ENCODE data around the gene PARP14.
A peak's percentile ranks its signal among the peaks of the same experiment; 100 is the strongest.
"Not testable (repeated sequence)": the region's sequence is repeated elsewhere in the genome, so short reads cannot be mapped to it uniquely, and the experiment has no call there.

Gene PARP14

GRCh38 chr3:122679085-122679881, 1.4 kb upstream of the PARP14 start:
- peak; percentile 62 for DNase-seq

DNA sequence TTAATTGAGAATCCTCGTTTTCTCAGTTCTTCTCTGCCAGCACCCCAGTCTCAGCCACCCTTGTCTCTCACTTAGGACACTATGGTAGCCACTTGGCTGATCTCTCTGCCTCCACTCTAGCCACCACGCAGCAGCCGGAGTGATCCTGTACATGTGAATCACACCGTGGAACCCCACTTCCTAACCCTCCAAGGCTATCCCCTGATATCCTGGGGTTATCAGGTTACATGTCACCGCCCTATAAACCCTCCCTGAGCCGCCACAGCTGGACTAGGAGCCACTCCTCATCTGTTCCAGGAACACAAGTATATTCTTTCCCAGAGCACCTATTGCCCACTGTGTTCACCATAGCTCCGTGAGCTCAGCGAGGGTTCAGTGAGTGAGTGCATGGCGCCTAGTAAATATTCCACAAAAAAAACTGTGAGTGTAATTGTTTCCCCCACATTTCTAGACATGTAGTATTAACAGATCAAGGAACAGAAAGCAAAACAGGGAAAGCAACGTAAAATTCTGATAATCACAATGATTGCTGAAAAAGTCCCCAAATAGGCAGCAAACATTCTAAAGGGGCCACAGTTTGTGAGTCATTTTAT, 661 bp upstream of the PARP14 start:
- no peak for DNase-seq

- DNase-seq = no peak
Observed at GRCh38 chr3:122681284-122681973, 790 bp downstream of the PARP14 start.

- DNase-seq = no peak
Observed at GRCh38 chr3:122681974-122682409, 1.4 kb downstream of the PARP14 start.

GRCh38 chr3:122682778-122683411, 2.3 kb downstream of the PARP14 start:
- not testable (repeated sequence) for DNase-seq

- DNase-seq = no peak
Observed at GRCh38 chr3:122687298-122687697, 6.7 kb downstream of the PARP14 start.

- no peak for DNase-seq
Observed at GRCh38 chr3:122688996-122689395, 8.4 kb downstream of the PARP14 start.

- DNase-seq = no peak
Observed at GRCh38 chr3:122689587-122689986, 8.9 kb downstream of the PARP14 start.

DNA sequence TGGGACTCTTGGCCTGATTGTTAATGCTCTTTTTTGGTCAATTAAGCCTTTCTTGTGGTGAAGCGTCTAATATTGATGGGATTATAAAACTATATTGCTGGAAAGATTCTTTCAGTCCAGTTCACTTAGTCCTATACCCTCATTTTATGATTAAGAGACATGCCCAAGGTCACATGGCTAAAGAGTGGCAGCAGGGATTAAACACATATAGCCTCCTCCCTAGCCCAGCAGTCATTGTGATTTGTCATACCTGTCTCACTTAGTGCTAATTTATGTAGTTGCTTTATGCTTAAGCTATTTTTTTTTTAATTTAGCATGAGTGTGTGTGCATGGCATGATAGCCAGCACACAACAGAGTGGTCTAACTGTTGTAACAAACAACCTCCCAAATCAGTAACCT, 9.5 kb downstream of the PARP14 start:
- no peak for DNase-seq

- peak; percentile 31 for DNase-seq
Observed at GRCh38 chr3:122691195-122691594, 10.6 kb downstream of the PARP14 start.

- no peak for DNase-seq
Observed at GRCh38 chr3:122692674-122693073, 12.0 kb downstream of the PARP14 start.

GRCh38 chr3:122694966-122695365, 14.3 kb downstream of the PARP14 start:
- no peak for DNase-seq

GRCh38 chr3:122695927-122696561, 15.4 kb downstream of the PARP14 start:
- DNase-seq = no peak

DNA sequence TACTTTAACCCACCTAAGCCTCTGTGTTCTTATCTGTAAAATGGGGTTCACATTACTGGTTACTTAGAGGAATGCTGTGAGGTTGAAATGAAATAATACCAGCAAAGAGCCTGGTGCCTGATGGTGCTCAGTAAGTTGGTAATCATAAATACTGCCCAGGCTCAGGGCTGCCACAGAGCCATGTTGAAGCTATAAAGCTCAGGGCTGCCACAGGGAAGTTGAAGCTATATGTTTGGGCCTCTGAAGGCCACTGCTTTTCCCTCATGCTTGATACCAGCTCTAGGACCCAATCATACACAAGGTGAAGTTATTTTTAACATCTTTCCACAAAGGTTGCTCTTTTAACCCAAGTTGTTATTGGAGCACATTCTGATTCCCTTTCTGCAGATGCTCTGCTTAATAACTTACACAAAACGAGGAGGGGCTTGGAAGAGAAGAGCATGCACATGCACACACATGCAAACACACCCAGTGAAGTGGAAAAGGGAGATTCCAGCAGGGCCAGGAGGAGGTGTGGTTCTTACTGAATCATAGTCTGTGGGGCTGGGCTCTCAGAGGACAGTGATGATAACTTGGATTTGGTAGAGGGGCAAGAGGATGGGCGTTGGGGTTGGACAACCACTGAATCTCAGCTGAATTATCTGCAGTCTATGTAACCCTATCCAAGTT, 17.4 kb downstream of the PARP14 start:
- DNase-seq = no peak

DNA sequence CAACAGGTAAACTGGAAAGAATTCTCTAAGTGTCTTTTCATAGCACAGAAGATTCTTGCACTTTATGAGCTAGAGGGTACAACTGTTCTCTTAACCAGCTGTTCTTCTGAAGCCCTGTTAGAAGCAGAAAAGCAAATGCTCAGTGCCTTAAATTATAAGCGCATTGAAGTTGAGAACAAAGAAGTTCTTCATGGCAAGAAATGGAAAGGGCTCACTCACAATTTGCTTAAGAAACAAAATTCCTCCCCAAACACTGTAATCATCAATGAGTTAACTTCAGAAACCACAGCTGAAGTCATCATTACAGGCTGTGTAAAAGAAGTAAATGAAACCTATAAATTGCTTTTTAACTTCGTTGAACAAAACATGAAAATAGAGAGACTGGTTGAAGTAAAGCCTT, 19.6 kb downstream of the PARP14 start:
- no peak for DNase-seq

- no peak for DNase-seq
Observed at GRCh38 chr3:122705379-122705778, 24.7 kb downstream of the PARP14 start.

DNA sequence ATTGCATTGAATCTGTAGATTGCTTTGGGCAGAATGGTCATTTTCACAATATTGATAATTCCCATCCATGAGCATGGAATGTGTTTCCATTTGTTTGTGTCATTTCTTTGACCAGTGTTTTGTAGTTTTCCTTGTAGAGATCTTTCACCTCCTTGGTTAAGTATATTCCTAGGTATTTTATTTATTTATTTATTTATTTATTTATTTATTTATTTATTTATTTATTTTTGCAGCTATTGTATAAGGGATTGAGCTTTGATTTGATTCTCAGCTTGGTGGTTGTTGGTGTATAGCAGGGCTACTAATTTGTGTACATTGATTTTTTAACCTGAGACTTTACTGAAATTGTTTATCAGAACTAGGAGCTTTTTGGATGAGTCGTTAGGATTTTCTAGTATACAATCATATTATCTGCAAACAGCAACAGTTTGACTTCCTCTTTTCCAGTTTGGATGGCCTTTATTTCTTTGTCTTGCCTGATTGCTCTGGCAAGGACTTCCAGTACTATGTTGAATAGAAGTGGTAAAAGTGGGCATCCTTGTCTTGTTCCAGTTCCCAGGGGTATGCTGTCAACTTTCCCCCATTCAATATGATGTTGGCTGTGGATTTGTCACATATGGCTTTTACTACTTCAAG, 30.1 kb downstream of the PARP14 start:
- DNase-seq = not testable (repeated sequence)

DNA sequence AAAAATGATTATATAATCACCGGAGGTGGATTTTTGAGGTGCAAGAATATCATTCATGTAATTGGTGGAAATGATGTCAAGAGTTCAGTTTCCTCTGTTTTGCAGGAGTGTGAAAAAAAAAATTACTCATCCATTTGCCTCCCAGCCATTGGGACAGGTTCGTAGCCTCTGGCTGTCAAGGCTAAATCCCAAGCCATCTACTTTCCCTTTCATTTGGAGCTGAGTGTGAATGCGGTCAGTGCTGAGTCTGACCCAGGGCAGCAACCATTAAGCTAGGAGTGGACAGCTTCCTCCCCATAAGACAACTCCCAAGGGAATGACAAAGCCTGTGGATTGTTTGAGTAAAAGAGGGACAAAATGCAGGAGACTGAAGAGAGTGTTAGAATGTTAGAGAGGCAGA, 33.6 kb downstream of the PARP14 start:
- no peak for DNase-seq

DNA sequence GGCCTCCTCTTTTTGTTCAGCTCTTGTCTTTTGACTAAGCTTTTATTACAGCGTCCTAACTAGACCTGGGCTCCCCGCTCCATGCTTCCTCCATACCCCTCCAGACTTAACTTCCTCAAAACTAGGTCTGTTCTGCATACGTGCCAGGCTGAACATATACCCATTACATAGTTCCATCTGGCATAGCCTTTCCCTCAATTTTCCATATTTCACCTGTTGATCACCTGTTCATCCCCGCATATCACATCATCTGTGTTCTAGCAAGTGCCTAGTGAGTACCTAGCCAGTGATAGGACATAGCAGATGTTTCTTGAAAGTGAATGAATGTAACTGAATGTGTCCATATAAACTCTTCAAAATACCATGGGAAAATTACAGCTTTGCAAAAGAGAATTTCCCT, 36.0 kb downstream of the PARP14 start:
- no peak for DNase-seq

DNA sequence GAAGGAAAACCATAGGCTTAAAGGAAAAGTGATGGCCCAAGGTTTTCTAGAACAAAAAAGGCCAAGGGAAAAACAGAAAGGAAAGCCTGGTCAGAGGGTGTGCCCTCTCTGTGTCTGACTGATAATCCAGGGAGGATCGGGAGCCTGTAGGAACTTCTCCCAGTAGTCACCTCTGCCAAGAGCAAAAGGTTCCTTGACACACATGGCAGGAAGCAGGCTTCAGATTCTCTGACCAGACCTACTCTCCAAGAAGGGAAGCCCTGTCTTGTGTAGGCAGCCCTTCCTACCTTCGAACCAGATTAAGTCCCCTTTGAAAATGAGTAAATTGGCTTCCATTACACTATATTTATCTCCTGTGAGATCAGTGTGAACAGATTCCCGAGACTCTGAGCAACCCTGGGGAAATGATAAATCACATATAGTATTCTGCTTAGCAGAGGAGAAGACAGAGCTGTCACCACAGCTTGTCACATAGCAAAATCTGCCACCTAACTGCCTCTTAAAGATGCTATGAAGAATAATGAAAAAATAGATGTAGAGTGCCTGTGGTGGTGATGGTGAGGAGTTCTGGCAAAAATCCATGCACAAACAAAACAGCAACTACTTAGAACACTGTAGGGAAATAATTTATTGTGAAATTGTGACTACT, 38.8 kb downstream of the PARP14 start:
- no peak for DNase-seq

DNA sequence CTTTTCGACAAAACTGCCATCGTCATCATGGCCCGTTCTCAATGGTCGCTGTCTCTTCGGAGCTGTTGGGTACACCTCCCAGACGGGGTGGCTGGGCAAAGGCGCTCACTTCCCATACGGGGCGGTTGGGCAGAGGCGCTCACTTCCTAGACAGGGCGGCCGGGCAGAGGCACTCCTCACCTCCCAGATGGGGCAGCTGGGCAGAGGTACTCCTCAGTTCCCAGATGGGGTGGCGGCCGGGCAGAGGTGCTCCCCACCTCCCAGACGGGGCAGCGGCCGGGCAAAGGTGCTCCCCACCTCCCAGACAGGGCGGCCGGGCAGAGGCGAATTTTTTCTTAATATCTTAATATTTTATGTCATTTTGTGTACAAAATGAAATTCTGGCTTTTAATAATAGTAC, 44.5 kb downstream of the PARP14 start:
- DNase-seq = no peak
